Sigmoid colon (tissue), 7 donors: Measurements from ENCODE around the gene ZNF865. TPM values are rescaled to one million over a fixed set of nuclear protein-coding genes. Genes with fewer than 3 reads are reported as not detected.

Experiments
- DNase-seq: peaks from one replicate; pipeline ENCODE4 v3.0.0-alpha.2; 2019
- H3K27ac ChIP-seq, 4 donors: fragments of 200-600 bp; sonication (generic); one replicate each; pipeline ENCODE4 v1.5.1; 2016 to 2019; ENCODE audit warnings: mild to moderate bottlenecking in 1 of 4
- H3K27me3 ChIP-seq, 3 donors: fragments of 200-600 bp; sonication (generic); one replicate each; pipeline ENCODE4 v1.5.1; 2019; ENCODE audit warnings: mild to moderate bottlenecking in 1 of 3
- H3K36me3 ChIP-seq, 4 donors: fragments of 200-600 bp; sonication (generic); one replicate each; pipeline ENCODE4 v1.5.1; 2016 to 2019
- H3K4me1 ChIP-seq, 4 donors: fragments of 200-600 bp; sonication (generic); one replicate each; pipeline ENCODE4 v1.5.1; 2017 to 2019
- H3K4me3 ChIP-seq, 4 donors: fragments of 200-600 bp; sonication (generic); one replicate each; pipeline ENCODE4 v1.5.1; 2017 to 2019; ENCODE audit warnings: mild to moderate bottlenecking in 2 of 4, moderate library complexity in 1 of 4
- H3K9me3 ChIP-seq, 4 donors: fragments of 200-600 bp in 3 of 4; sonication (generic) in 3 of 4; one replicate each; pipeline versions ENCODE4 v1.5.1 to v1.6.1; 2013 to 2019
- CTCF ChIP-seq, 4 experiments: fragments of 450-650 bp in 3 of 4; fragments of 200-600 bp in 1 of 4; IDR thresholded peaks; one replicate each; pipeline ENCODE4 v1.5.1; 2016 to 2019; ENCODE audit warnings: antibody characterized with exemption in 4 of 4, mild to moderate bottlenecking in 3 of 4, moderate library complexity in 2 of 4
- EP300 ChIP-seq, 4 donors: sonication (generic); formaldehyde crosslinking; IDR thresholded peaks; one replicate each; pipeline ENCODE4 v1.6.1; 2017; ENCODE audit warnings: antibody characterized with exemption in 4 of 4
- POLR2A ChIP-seq, 2 donors: fragments of 450-650 bp; IDR thresholded peaks; one replicate each; pipeline ENCODE4 v1.6.1; 2016; ENCODE audit warnings: antibody characterized with exemption in 2 of 2, mild to moderate bottlenecking in 2 of 2, moderate library complexity in 2 of 2
- POLR2AphosphoS5 ChIP-seq, 4 donors: sonication (generic); formaldehyde crosslinking; IDR thresholded peaks; one replicate each; pipeline ENCODE4 v1.6.1; 2017; ENCODE audit warnings: antibody characterized with exemption in 4 of 4
- WGBS, 2 donors: extraction: QIAGEN DNeasy Blood & Tissue Kit; methylation state at CpG; one replicate each; pipeline ENCODE4 v1.1.7; 2013; 5-methylcytosine and 5-hydroxymethylcytosine counted together
- intact Hi-C: fragments of 100-400 bp; cut with DNase I; formaldehyde crosslinking; loops from one replicate; pipeline ENCODE4 v1.15.1; 2023
- polyA plus RNA-seq, 3 donors: library from polyadenylated mRNA; stranded (reverse); fragments of 200-250 nt; gene quantifications; one replicate each; pipeline ENCODE4 v1.2.3, GENCODE V29; 2013
- total RNA-seq, 4 donors: library from RNA; depleted of rRNA; stranded (reverse); fragments of >200 nt; gene quantifications; one replicate each; pipeline ENCODE4 v1.1.0, GENCODE V29; 2016
- donor health status: healthy with polysubstance abuse.
- donor health status: Bipolar disorder and iron deficiency.
- donor health status: healthy.

Gene ZNF865
- total and polyA plus RNA-seq, 7 donors = 2.3 to 9.3 (median 3.0) TPM

GRCh38 chr19:55623561-55623960, 18.1 kb downstream of the ZNF865 start:
- DNase-seq = no peak
- no peaks in the 10 kb centered on the region for H3K9me3 ChIP-seq
- intact Hi-C loops = no loop called here
- TF ChIP-seq CTCF (IDR thresholded peaks at IDR 0.05) (no peak), POLR2AphosphoS5 (IDR thresholded peaks at IDR 0.05) (no peak), EP300 (IDR thresholded peaks at IDR 0.05) (no peak), POLR2A (IDR thresholded peaks at IDR 0.05) (no peak)
- H3K4me3 ChIP-seq = peak overlapping the region in 1 of 4 donors; percentile 64
- H3K4me1 ChIP-seq = peaks cover 0 to 14% (median 13%) of the 10 kb centered on the region in 4 donors
- peaks cover 0 to 16% (median 6%) of the 10 kb centered on the region in 4 donors for H3K36me3 ChIP-seq
- H3K27ac ChIP-seq = peak overlapping the region; percentile 91 to 97 (median 94)
- H3K27me3 ChIP-seq = no peaks in the 10 kb centered on the region
- WGBS, 2 donors = 56 to 71% methylated on average over 7 of the region's 7 CpGs

DNA sequence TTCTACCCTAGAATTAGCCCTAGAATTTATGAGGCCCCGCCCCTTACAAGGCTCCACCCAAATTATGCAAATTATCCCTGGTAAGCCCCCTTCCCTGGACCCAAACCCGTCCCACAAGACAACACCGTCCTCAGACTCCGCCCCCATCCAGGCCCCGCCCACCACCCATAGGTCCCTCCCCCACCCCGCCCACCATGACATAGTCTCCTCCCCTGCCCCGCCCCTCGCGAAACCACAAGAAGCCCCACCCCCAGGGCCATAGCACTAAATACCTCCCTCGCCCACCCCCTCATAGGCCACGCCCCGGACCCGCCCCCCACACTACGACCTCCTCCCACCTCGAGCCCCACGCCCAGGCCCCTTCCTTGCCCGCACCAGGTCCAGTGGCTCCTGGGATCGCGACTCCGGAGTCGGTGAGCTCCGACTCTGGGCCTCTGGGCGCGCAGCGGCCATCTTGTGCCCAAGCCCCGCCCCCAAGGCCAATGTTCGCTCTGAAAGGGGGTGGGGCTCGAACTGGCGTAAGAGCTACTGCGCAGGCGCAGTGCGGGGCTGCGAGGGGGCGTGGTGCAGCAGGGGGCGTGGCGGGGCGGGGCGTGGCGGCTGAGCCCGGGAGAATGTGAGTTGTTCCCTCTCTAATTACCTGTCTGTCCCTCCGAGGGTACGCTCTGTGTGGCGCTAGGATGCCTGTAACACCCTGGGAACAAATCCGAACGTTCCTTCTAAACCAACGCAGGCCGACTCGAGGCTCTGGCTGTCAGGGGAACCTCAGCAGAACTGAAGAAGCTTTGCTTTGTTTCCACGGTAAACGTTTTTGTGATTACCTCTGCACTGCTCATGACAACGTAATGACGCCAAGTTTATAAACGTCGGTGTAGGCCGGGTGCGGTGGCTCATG, 18.9 kb downstream of the ZNF865 start, which contains the start of gene ZNF784:
Gene ZNF784 (minus strand): TSS at position 458 of the 895 bp plus-strand sequence. CDS start 5 bp downstream, at position 453.
- intact Hi-C loops = no loop called here
- peak within 1 kb of the TSS; percentile 91 to 97 (median 94) for H3K27ac ChIP-seq
- peaks cover 0 to 14% (median 13%) of the 10 kb centered on the region in 4 donors for H3K4me1 ChIP-seq
- no peaks in the 10 kb centered on the region for H3K27me3 ChIP-seq
- peaks cover 0 to 16% (median 6%) of the 10 kb centered on the region in 4 donors for H3K36me3 ChIP-seq
- peak in 1 of 2 donors; percentile 12 for TF ChIP-seq POLR2A (IDR thresholded peaks at IDR 0.05)
- TF ChIP-seq EP300 (IDR thresholded peaks at IDR 0.05) = no peak
- peak; percentile 46 to 77 (median 62) for TF ChIP-seq POLR2AphosphoS5 (IDR thresholded peaks at IDR 0.05)
- no peak for TF ChIP-seq CTCF (IDR thresholded peaks at IDR 0.05)
- WGBS, 2 donors = 0 to 1% methylated on average over 56 of the region's 56 CpGs
- peak within 1 kb of the TSS; percentile 63 to 68 (median 64) for H3K4me3 ChIP-seq
- peak; percentile 97 for DNase-seq
- H3K9me3 ChIP-seq = no peaks in the 10 kb centered on the region

GRCh38 chr19:55625004-55625326, 19.5 kb downstream of the ZNF865 start:
- Histone ChIP-seq H3K9me3 (no peaks in the 10 kb centered on the region), H3K4me1 (peaks cover 0 to 14% (median 13%) of the 10 kb centered on the region in 4 donors), H3K27ac (peak overlapping the region; percentile 91 to 97 (median 94)), H3K4me3 (peak overlapping the region; percentile 63 to 68 (median 64)), H3K36me3 (peaks cover 0 to 16% (median 6%) of the 10 kb centered on the region in 4 donors), H3K27me3 (no peaks in the 10 kb centered on the region)
- intact Hi-C loops = no loop called here
- TF ChIP-seq POLR2A (IDR thresholded peaks at IDR 0.05) = no peak
- no peak for TF ChIP-seq POLR2AphosphoS5 (IDR thresholded peaks at IDR 0.05)
- no peak for DNase-seq
- WGBS, 2 donors = 34 to 45% methylated on average over 11 of the region's 11 CpGs

DNA sequence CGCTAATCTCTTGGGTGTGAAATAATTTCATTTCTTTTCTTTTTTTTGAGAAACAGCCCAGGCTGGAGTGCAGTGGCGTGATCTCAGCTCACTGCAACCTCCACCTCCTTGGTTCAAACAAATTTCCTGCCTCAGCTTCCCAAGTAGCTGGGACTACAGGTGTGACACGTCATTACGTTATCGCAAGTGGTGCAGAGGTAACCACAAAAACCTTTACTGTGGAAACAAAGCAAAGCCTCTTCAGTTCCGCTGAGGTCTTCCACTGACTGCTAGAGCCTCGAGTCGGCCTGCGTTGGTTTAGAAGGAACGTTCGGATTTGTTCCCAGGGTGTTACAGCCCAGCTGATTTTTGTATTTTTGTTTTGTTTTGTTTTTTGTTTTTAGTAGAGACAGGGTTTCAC, 20.9 kb downstream of the ZNF865 start:
- no peaks in the 10 kb centered on the region for H3K9me3 ChIP-seq
- H3K27ac ChIP-seq = no peak overlapping the region
- H3K4me3 ChIP-seq = no peak overlapping the region
- intact Hi-C loops = no loop called here
- no peak for TF ChIP-seq CTCF (IDR thresholded peaks at IDR 0.05)
- TF ChIP-seq EP300 (IDR thresholded peaks at IDR 0.05) = no peak
- TF ChIP-seq POLR2AphosphoS5 (IDR thresholded peaks at IDR 0.05) = no peak
- TF ChIP-seq POLR2A (IDR thresholded peaks at IDR 0.05) = no peak
- H3K36me3 ChIP-seq = peaks cover 0 to 10% (median 3%) of the 10 kb centered on the region in 4 donors
- no peak for DNase-seq
- 78 to 87% methylated on average over 11 of the region's 11 CpGs for WGBS, 2 donors
- H3K4me1 ChIP-seq = peaks cover 0 to 14% (median 13%) of the 10 kb centered on the region in 4 donors
- H3K27me3 ChIP-seq = no peaks in the 10 kb centered on the region

- Histone ChIP-seq H3K36me3 (no peaks in the 10 kb centered on the region), H3K27me3 (no peaks in the 10 kb centered on the region), H3K27ac (peak overlapping the region; percentile 69 to 98 (median 75)), H3K4me3 (no peak overlapping the region), H3K9me3 (no peaks in the 10 kb centered on the region), H3K4me1 (peaks cover 0 to 34% (median 32%) of the 10 kb centered on the region in 4 donors)
- TF ChIP-seq CTCF (IDR thresholded peaks at IDR 0.05) (peak; percentile 85 to 95 (median 92)), POLR2A (IDR thresholded peaks at IDR 0.05) (no peak)
- DNase-seq = peak; percentile 96
- intact Hi-C loops = loop anchor here (2.0 kb wide), 1 partner anchor 116 kb away; no protein-coding TSS in a partner anchor
- WGBS, 2 donors = 28 to 31% methylated on average over 3 of the region's 3 CpGs
Measured at GRCh38 chr19:55632463-55632834, 27.0 kb downstream of the ZNF865 start.
